GM12878 (cell line): ENCODE measurements around the gene MYO15B.
A peak's percentile ranks its signal among the peaks of the same experiment; 100 is the strongest.

Experiments used
- CEBPZ ChIP-seq: fragments of 150-350 bp; IDR thresholded peaks from 2 replicates; pipeline ENCODE4 v1.6.1; 2016; ENCODE audit warnings: low read depth, low read length
- CTCF ChIP-seq, 3 experiments: IDR thresholded peaks in 2 of 3; conservative IDR thresholded peaks in 1 of 3; 2 replicates each; pipeline ENCODE4 v1.5.1; 2011; ENCODE audit warnings: low read depth in 3 of 3, low read length in 3 of 3, mild to moderate bottlenecking in 3 of 3, control low read depth in 2 of 3, moderate library complexity in 2 of 3, inconsistent platforms in 1 of 3, mixed read lengths in 1 of 3; ENCODE audit not compliant: control insufficient read depth in 2 of 3, insufficient read depth in 1 of 3; ENCODE audit errors: extremely low read depth in 1 of 3
- ETV6 ChIP-seq, 2 experiments: fragments of 450-650 bp in 1 of 2; IDR thresholded peaks in 1 of 2; conservative IDR thresholded peaks in 1 of 2; 2 replicates each; pipeline ENCODE4 v1.6.1; 2014; ENCODE audit warnings: antibody characterized with exemption in 1 of 2, borderline replicate concordance in 1 of 2, low read depth in 1 of 2, mild to moderate bottlenecking in 1 of 2, moderate library complexity in 1 of 2
- IRF5 ChIP-seq: fragments of 450-650 bp; IDR thresholded peaks from 2 replicates; pipeline ENCODE4 v1.6.1; 2017; ENCODE audit warnings: borderline replicate concordance
- NR2F1 ChIP-seq: fragments of 450-650 bp; conservative IDR thresholded peaks from 2 replicates; pipeline ENCODE4 v1.6.1; 2017; ENCODE audit warnings: mild to moderate bottlenecking
- POLR2A ChIP-seq: IDR thresholded peaks from 2 replicates; pipeline ENCODE4 v1.6.1; 2011; ENCODE audit warnings: low read depth, mild to moderate bottlenecking, low read length
- POLR2AphosphoS5 ChIP-seq: IDR thresholded peaks from 2 replicates; pipeline ENCODE4 v1.6.1; 2011; ENCODE audit warnings: mild to moderate bottlenecking, low read length, inconsistent platforms
- SMAD1 ChIP-seq: fragments of 450-650 bp; IDR thresholded peaks from 2 replicates; pipeline ENCODE4 v1.6.1; 2018; ENCODE audit warnings: mild to moderate bottlenecking, low read depth; ENCODE audit not compliant: partially characterized antibody
- SRF ChIP-seq, 2 experiments: IDR thresholded peaks; 2 replicates each; pipeline ENCODE4 v1.6.1; 2011; ENCODE audit warnings: low read depth in 2 of 2, low read length in 2 of 2, mild to moderate bottlenecking in 1 of 2, moderate library complexity in 1 of 2
- TAF1 ChIP-seq: IDR thresholded peaks from 2 replicates; pipeline ENCODE4 v1.6.1; 2011; ENCODE audit warnings: mild to moderate bottlenecking, low read depth, low read length, borderline replicate concordance
- TBL1XR1 ChIP-seq: IDR thresholded peaks from 2 replicates; pipeline ENCODE4 v1.6.1; 2012; ENCODE audit warnings: low read depth, low read length, improper control_type of control experiment
- TCF7 ChIP-seq: IDR thresholded peaks from 2 replicates; pipeline ENCODE4 v1.6.1; 2014; ENCODE audit warnings: antibody characterized with exemption, borderline replicate concordance
- ZZZ3 ChIP-seq: IDR thresholded peaks from 2 replicates; pipeline ENCODE4 v1.6.1; 2011; ENCODE audit warnings: low read depth; ENCODE audit not compliant: control insufficient read depth, insufficient read length
- TF ChIP-seq, protein P1 (sequence below): IDR thresholded peaks from 2 replicates; pipeline ENCODE4 v1.6.1; 2012; ENCODE audit warnings: low read depth, low read length, improper control_type of control experiment

DNA sequence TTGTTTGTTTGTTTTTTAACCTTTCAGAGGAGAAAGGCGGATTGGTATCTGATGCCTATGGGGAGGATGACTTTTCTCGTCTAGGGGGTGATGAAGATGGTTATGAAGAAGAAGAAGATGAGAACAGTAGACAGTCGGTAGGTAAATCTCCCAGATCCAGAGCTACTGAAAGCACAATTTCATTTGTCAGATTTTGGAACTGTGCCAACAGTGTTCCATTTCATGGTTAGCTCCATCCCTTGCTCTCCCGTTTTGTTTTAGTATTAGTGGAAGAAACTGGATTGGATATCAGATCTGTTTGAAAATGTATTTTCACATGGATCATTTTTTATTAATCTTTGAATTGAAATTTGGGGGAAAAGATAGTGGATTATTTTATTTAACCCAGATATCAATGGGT, 80.9 kb downstream of the MYO15B start:
- TF ChIP-seq IRF5, result no peak
- TF ChIP-seq CEBPZ, result no peak
- peak; percentile 25 for TF ChIP-seq SMAD1
- no peak for TF ChIP-seq TAF1
- no peak for TF ChIP-seq SRF (IDR thresholded peaks at IDR 0.05; ENCODE audit: low read depth in 2 of 2, low read length in 2 of 2)
- no peak for TF ChIP-seq POLR2A
- no peak for TF ChIP-seq CTCF (IDR thresholded peaks at IDR 0.05 in 2 of 3, conservative IDR thresholded peaks at IDR 0.05 in 1 of 3; ENCODE audit: control insufficient read depth in 2 of 3, extremely low read depth in 1 of 3, insufficient read depth in 1 of 3, low read depth in 3 of 3, low read length in 3 of 3)
- TF ChIP-seq TCF7, result no peak
- TF ChIP-seq POLR2AphosphoS5, result no peak
- TF ChIP-seq ETV6 (conservative IDR thresholded peaks at IDR 0.05 in 1 of 2, IDR thresholded peaks at IDR 0.05 in 1 of 2; ENCODE audit: borderline replicate concordance in 1 of 2, low read depth in 1 of 2), result no peak
- TF ChIP-seq NR2F1, result no peak
- no peak for TF ChIP-seq ZZZ3
- TF ChIP-seq, protein P1, sequence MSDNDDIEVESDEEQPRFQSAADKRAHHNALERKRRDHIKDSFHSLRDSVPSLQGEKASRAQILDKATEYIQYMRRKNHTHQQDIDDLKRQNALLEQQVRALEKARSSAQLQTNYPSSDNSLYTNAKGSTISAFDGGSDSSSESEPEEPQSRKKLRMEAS, result no peak
- no peak for TF ChIP-seq TBL1XR1
